ENCODE measurements around the gene ALK.

ALK gene

GRCh38 chr2:29638641-29639040, 282.7 kb downstream of the ALK start:
- TF ChIP-seq CTCF (IDR thresholded peaks at IDR 0.05; ENCODE audit: low read depth, low read length) (no peak), EZH2phosphoT487 (IDR thresholded peaks at IDR 0.05; ENCODE audit: low read depth) (no peak)
- Histone ChIP-seq H3K9ac (ENCODE audit: low read length) (no peak overlapping the region), H3K9me3 (ENCODE audit: insufficient read depth, low read length) (no peaks in the 10 kb centered on the region), H3K4me1 (ENCODE audit: low read length) (no peaks in the 10 kb centered on the region), H3K27ac (ENCODE audit: low read length) (no peak overlapping the region), H3K27me3 (ENCODE audit: low read depth, low read length) (peaks cover 51% of the 10 kb centered on the region), H2AFZ (ENCODE audit: low read depth, low read length) (no peak overlapping the region), H3K4me3 (ENCODE audit: low read length) (no peak overlapping the region), H4K20me1 (ENCODE audit: insufficient read depth, low read length) (no peaks in the 10 kb centered on the region), H3K36me3 (replicated peaks; ENCODE audit: low read depth, low read length) (no peaks in the 10 kb centered on the region), H3K4me2 (ENCODE audit: low read length) (no peak overlapping the region), H3K79me2 (ENCODE audit: low read length) (no peaks in the 10 kb centered on the region)

GRCh38 chr2:29634916-29635315, 286.5 kb downstream of the ALK start:
- H4K20me1 ChIP-seq (ENCODE audit: insufficient read depth, low read length) = no peaks in the 10 kb centered on the region
- H3K36me3 ChIP-seq (replicated peaks; ENCODE audit: low read depth, low read length) = no peaks in the 10 kb centered on the region
- peaks cover 40% of the 10 kb centered on the region for H3K27me3 ChIP-seq (ENCODE audit: low read depth, low read length)
- no peak overlapping the region for H3K27ac ChIP-seq (ENCODE audit: low read length)
- no peaks in the 10 kb centered on the region for H3K9me3 ChIP-seq (ENCODE audit: insufficient read depth, low read length)
- no peaks in the 10 kb centered on the region for H3K4me1 ChIP-seq (ENCODE audit: low read length)
- H3K9ac ChIP-seq (ENCODE audit: low read length) = no peak overlapping the region
- TF ChIP-seq CTCF (IDR thresholded peaks at IDR 0.05; ENCODE audit: low read depth, low read length) = no peak
- no peak for TF ChIP-seq EZH2phosphoT487 (IDR thresholded peaks at IDR 0.05; ENCODE audit: low read depth)
- H3K4me3 ChIP-seq (ENCODE audit: low read length) = no peak overlapping the region
- H2AFZ ChIP-seq (ENCODE audit: low read depth, low read length) = no peak overlapping the region
- H3K79me2 ChIP-seq (ENCODE audit: low read length) = no peaks in the 10 kb centered on the region
- no peak overlapping the region for H3K4me2 ChIP-seq (ENCODE audit: low read length)

GRCh38 chr2:29632018-29632417, 289.4 kb downstream of the ALK start:
- TF ChIP-seq EZH2phosphoT487 (IDR thresholded peaks at IDR 0.05; ENCODE audit: low read depth) = no peak
- no peak for TF ChIP-seq CTCF (IDR thresholded peaks at IDR 0.05; ENCODE audit: low read depth, low read length)
- Histone ChIP-seq H4K20me1 (ENCODE audit: insufficient read depth, low read length) (no peaks in the 10 kb centered on the region), H3K4me1 (ENCODE audit: low read length) (no peaks in the 10 kb centered on the region), H3K79me2 (ENCODE audit: low read length) (no peaks in the 10 kb centered on the region), H3K4me2 (ENCODE audit: low read length) (no peak overlapping the region), H3K36me3 (replicated peaks; ENCODE audit: low read depth, low read length) (no peaks in the 10 kb centered on the region), H2AFZ (ENCODE audit: low read depth, low read length) (no peak overlapping the region), H3K27ac (ENCODE audit: low read length) (no peak overlapping the region), H3K27me3 (ENCODE audit: low read depth, low read length) (peaks cover 50% of the 10 kb centered on the region), H3K9ac (ENCODE audit: low read length) (no peak overlapping the region), H3K4me3 (ENCODE audit: low read length) (no peak overlapping the region), H3K9me3 (ENCODE audit: insufficient read depth, low read length) (no peaks in the 10 kb centered on the region)

GRCh38 chr2:29629495-29629894, 291.9 kb downstream of the ALK start:
- Histone ChIP-seq H2AFZ (ENCODE audit: low read depth, low read length) (no peak overlapping the region), H3K4me3 (ENCODE audit: low read length) (no peak overlapping the region), H4K20me1 (ENCODE audit: insufficient read depth, low read length) (no peaks in the 10 kb centered on the region), H3K9ac (ENCODE audit: low read length) (no peak overlapping the region), H3K4me1 (ENCODE audit: low read length) (no peaks in the 10 kb centered on the region), H3K36me3 (replicated peaks; ENCODE audit: low read depth, low read length) (no peaks in the 10 kb centered on the region), H3K79me2 (ENCODE audit: low read length) (no peaks in the 10 kb centered on the region), H3K27ac (ENCODE audit: low read length) (no peak overlapping the region), H3K27me3 (ENCODE audit: low read depth, low read length) (peaks cover 40% of the 10 kb centered on the region), H3K4me2 (ENCODE audit: low read length) (no peak overlapping the region), H3K9me3 (ENCODE audit: insufficient read depth, low read length) (no peaks in the 10 kb centered on the region)
- no peak for TF ChIP-seq EZH2phosphoT487 (IDR thresholded peaks at IDR 0.05; ENCODE audit: low read depth)
- TF ChIP-seq CTCF (IDR thresholded peaks at IDR 0.05; ENCODE audit: low read depth, low read length) = no peak
